Astrocyte (in vitro differentiated cells and primary cell): ENCODE results near the gene NLGN2. TPM values are rescaled to one million over a fixed set of nuclear protein-coding genes. Genes with fewer than 3 reads are reported as not detected.

Experiments
- DNase-seq: peaks from one replicate; pipeline ENCODE4 v3.0.0-alpha.2; 2010; ENCODE audit warnings: low read depth
- FAIRE-seq: peaks from 2 replicates; lab custom pipeline; 2011; peaks lifted over from hg19 to GRCh38; lab: Jason Lieb, UNC
- H2AFZ ChIP-seq: 2 replicates; pipeline ENCODE4 v1.6.0; 2012; ENCODE audit warnings: low read depth, low read length, inconsistent platforms
- H3K27ac ChIP-seq: 2 replicates; pipeline ENCODE4 v1.5.1; 2011; ENCODE audit warnings: low read depth, low read length, inconsistent platforms
- H3K27me3 ChIP-seq: 2 replicates; pipeline ENCODE4 v1.6.0; 2011; ENCODE audit warnings: low read length, inconsistent platforms; ENCODE audit not compliant: insufficient read depth
- H3K36me3 ChIP-seq: 2 replicates; pipeline ENCODE4 v1.5.1; 2011; ENCODE audit warnings: low read length, inconsistent platforms; ENCODE audit not compliant: insufficient read depth
- H3K4me1 ChIP-seq: 2 replicates; pipeline ENCODE4 v1.5.1; 2011; ENCODE audit warnings: low read length, inconsistent platforms; ENCODE audit not compliant: insufficient read depth
- H3K4me2 ChIP-seq: 2 replicates; pipeline ENCODE4 v1.6.0; 2012; ENCODE audit warnings: low read length, inconsistent platforms
- H3K4me3 ChIP-seq: 2 replicates; pipeline ENCODE4 v1.5.1; 2011; ENCODE audit warnings: low read depth, mild to moderate bottlenecking, low read length, inconsistent platforms; ENCODE audit not compliant: insufficient read depth
- H3K79me2 ChIP-seq: 2 replicates; pipeline ENCODE4 v1.6.0; 2012; ENCODE audit warnings: mild to moderate bottlenecking, low read length, inconsistent platforms; ENCODE audit not compliant: insufficient read depth
- H3K9ac ChIP-seq: 2 replicates; pipeline ENCODE4 v1.6.0; 2012; ENCODE audit warnings: mild to moderate bottlenecking, low read length, inconsistent platforms
- H3K9me3 ChIP-seq: 2 replicates; pipeline ENCODE4 v1.5.1; 2012; ENCODE audit warnings: low read depth, mild to moderate bottlenecking, low read length, inconsistent platforms; ENCODE audit not compliant: insufficient read depth
- H4K20me1 ChIP-seq: 2 replicates; pipeline ENCODE4 v1.6.0; 2012; ENCODE audit warnings: low read length, inconsistent platforms; ENCODE audit not compliant: insufficient read depth
- H3K27ac Mint-ChIP-seq: one replicate; pipeline ENCODE4 v1.8.0; 2021; ENCODE audit warnings: mild to moderate bottlenecking, mixed read lengths; ENCODE audit not compliant: unreplicated experiment
- H3K27me3 Mint-ChIP-seq: one replicate; pipeline ENCODE4 v1.8.0; 2021; ENCODE audit warnings: low read depth, mixed read lengths; ENCODE audit not compliant: unreplicated experiment
- H3K36me3 Mint-ChIP-seq: one replicate; pipeline ENCODE4 v1.8.0; 2021; ENCODE audit warnings: low read depth, mixed read lengths; ENCODE audit not compliant: unreplicated experiment
- H3K4me1 Mint-ChIP-seq: one replicate; pipeline ENCODE4 v1.8.0; 2021; ENCODE audit warnings: low read depth, mixed read lengths; ENCODE audit not compliant: unreplicated experiment
- H3K4me3 Mint-ChIP-seq: one replicate; pipeline ENCODE4 v1.8.0; 2021; ENCODE audit warnings: mild to moderate bottlenecking, moderate library complexity, mixed read lengths; ENCODE audit not compliant: unreplicated experiment
- H3K9me3 Mint-ChIP-seq: one replicate; pipeline ENCODE4 v1.8.0; 2021; ENCODE audit warnings: mild to moderate bottlenecking, mixed read lengths; ENCODE audit not compliant: unreplicated experiment
- CTCF ChIP-seq: IDR thresholded peaks from 2 replicates; pipeline ENCODE4 v1.5.1; 2011; ENCODE audit warnings: low read depth, mild to moderate bottlenecking, inconsistent platforms, low read length, moderate library complexity; ENCODE audit not compliant: insufficient read depth
- EZH2 ChIP-seq: IDR thresholded peaks from 2 replicates; pipeline ENCODE4 v1.6.1; 2012; ENCODE audit warnings: mild to moderate bottlenecking, low read length, inconsistent platforms; ENCODE audit not compliant: insufficient read depth
- total RNA-seq: library from RNA; stranded (reverse); gene quantifications from 2 replicates; pipeline ENCODE4 v1.2.1, GENCODE V29; 2021

NLGN2 gene
- total RNA-seq, 1 donor from 2014 or later: 77.3 TPM

DNA sequence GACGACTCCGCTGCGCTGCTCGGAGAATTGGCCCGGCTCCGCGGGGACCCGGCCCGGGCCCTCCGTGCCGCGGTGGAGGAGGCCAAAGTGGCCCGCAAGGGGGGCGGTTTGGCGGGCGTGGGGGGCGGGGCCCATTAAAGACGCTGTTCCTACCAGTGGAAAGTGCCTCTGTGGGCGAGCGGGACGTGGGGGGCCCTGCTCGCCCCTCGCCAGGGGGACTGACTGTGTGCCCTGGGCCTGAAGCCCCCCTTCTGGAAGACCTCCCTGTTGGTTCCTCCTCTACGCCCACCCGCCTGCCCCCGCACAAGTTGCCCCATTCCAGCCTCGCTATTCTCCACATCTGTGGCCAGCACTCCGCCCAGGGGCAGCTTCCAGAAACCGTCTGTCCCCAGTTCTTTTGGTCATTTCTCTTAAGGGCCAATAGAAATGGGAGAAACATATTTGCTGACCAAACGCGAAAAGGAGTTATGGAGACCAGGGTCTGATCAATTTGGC, 29.8 kb downstream of the NLGN2 start:
- Histone ChIP-seq H3K4me1 (peaks cover 27% of the 10 kb centered on the region), H3K79me2 (no peaks in the 10 kb centered on the region), H3K27ac (no peak overlapping the region), H3K9me3 (no peaks in the 10 kb centered on the region), H3K36me3 (no peaks in the 10 kb centered on the region), H3K9ac (no peak overlapping the region), H4K20me1 (peaks cover 13% of the 10 kb centered on the region), H2AFZ (peak overlapping the region; percentile 68), H3K4me3 (no peak overlapping the region), H3K4me2 (peak overlapping the region; percentile 84), H3K27me3 (peaks cover 27% of the 10 kb centered on the region)
- Mint-ChIP-seq H3K27ac (peak overlapping the region; percentile 88), H3K4me3 (peak overlapping the region; percentile 94), H3K36me3 (peaks cover 6% of the 10 kb centered on the region), H3K9me3 (no peaks in the 10 kb centered on the region), H3K27me3 (no peaks in the 10 kb centered on the region), H3K4me1 (peaks cover 13% of the 10 kb centered on the region)
- TF ChIP-seq EZH2 (no peak), CTCF (no peak)
- FAIRE-seq (no peak), DNase-seq (no peak)

- Histone ChIP-seq H3K27me3 (peaks cover 27% of the 10 kb centered on the region), H3K36me3 (no peaks in the 10 kb centered on the region), H3K9ac (no peak overlapping the region), H2AFZ (peak overlapping the region; percentile 75), H3K4me1 (peaks cover 27% of the 10 kb centered on the region), H3K9me3 (no peaks in the 10 kb centered on the region), H4K20me1 (peaks cover 13% of the 10 kb centered on the region), H3K27ac (no peak overlapping the region), H3K79me2 (no peaks in the 10 kb centered on the region), H3K4me2 (peak overlapping the region; percentile 84), H3K4me3 (peak overlapping the region; percentile 37)
- no peak for FAIRE-seq
- no peak for TF ChIP-seq CTCF
- peak; percentile 64 for TF ChIP-seq EZH2
- Mint-ChIP-seq H3K4me3 (peak overlapping the region; percentile 94), H3K27me3 (peaks cover 1% of the 10 kb centered on the region), H3K36me3 (peaks cover 9% of the 10 kb centered on the region), H3K4me1 (peaks cover 13% of the 10 kb centered on the region), H3K27ac (peak overlapping the region; percentile 88), H3K9me3 (no peaks in the 10 kb centered on the region)
- DNase-seq: no peak
Measured at GRCh38 chr17:7437950-7438614, 30.4 kb downstream of the NLGN2 start.
